Peyer's patch (tissue), 4 donors: ENCODE results near the gene ENTPD8. TPM values are rescaled to one million over a fixed set of nuclear protein-coding genes. Genes with fewer than 3 reads are reported as not detected.

ENCODE experiments used
- DNase-seq, 3 donors: peaks; one replicate each; pipeline ENCODE4 v3.0.0-alpha.2; 2017 to 2019
- H3K27ac ChIP-seq, 4 donors: fragments of 200-600 bp; sonication (generic); one replicate each; pipeline ENCODE4 v1.5.1; 2016 to 2019
- H3K27me3 ChIP-seq, 2 donors: fragments of 200-600 bp; sonication (generic); one replicate each; pipeline ENCODE4 v1.5.1; 2019
- H3K36me3 ChIP-seq, 3 donors: fragments of 200-600 bp; sonication (generic); one replicate each; pipeline ENCODE4 v1.5.1; 2016 to 2019
- H3K4me1 ChIP-seq, 4 donors: fragments of 200-600 bp; sonication (generic); one replicate each; pipeline ENCODE4 v1.5.1; 2016 to 2019
- H3K4me3 ChIP-seq, 4 donors: fragments of 200-600 bp; sonication (generic); 1 replicate in 3 of 4; 2 replicates in 1 of 4; pipeline ENCODE4 v1.5.1; 2016 to 2019; ENCODE audit warnings: mild to moderate bottlenecking in 1 of 4
- H3K9me3 ChIP-seq, 4 donors: fragments of 200-600 bp; sonication (generic); one replicate each; pipeline ENCODE4 v1.5.1; 2016 to 2019; ENCODE audit warnings: mild to moderate bottlenecking in 1 of 4
- CTCF ChIP-seq, 6 experiments: fragments of 450-650 bp in 4 of 6; fragments of 200-600 bp in 2 of 6; sonication (generic) in 1 of 6; IDR thresholded peaks; one replicate each; pipeline ENCODE4 v1.5.1; 2017 to 2019; ENCODE audit warnings: antibody characterized with exemption in 6 of 6, mild to moderate bottlenecking in 3 of 6, moderate library complexity in 1 of 6
- POLR2A ChIP-seq, 2 donors: fragments of 450-650 bp; IDR thresholded peaks; one replicate each; pipeline ENCODE4 v1.5.1; 2017; ENCODE audit warnings: antibody characterized with exemption in 2 of 2, mild to moderate bottlenecking in 2 of 2, moderate library complexity in 2 of 2
- total RNA-seq, 4 donors: library from RNA; depleted of rRNA; stranded (reverse); fragments of >200 nt; gene quantifications; one replicate each; pipeline ENCODE4 v1.1.0, GENCODE V29; 2016

Gene ENTPD8
- total RNA-seq, 4 donors from 2014 or later, result 26.4 to 143 (median 104) TPM

- Histone ChIP-seq H3K4me3 (no peak overlapping the region), H3K27me3 (no peaks in the 10 kb centered on the region), H3K9me3 (no peaks in the 10 kb centered on the region), H3K4me1 (peaks cover 0 to 15% (median 0%) of the 10 kb centered on the region in 4 donors), H3K36me3 (peaks cover 0 to 10% (median 0%) of the 10 kb centered on the region in 3 donors), H3K27ac (no peak overlapping the region)
- DNase-seq, result no peak
- no peak for TF ChIP-seq POLR2A (IDR thresholded peaks at IDR 0.05)
- TF ChIP-seq CTCF (IDR thresholded peaks at IDR 0.05), result no peak
Observed at GRCh38 chr9:137397675-137398423, 43.3 kb downstream of the ENTPD8 start.

- TF ChIP-seq POLR2A (IDR thresholded peaks at IDR 0.05), result no peak
- TF ChIP-seq CTCF (IDR thresholded peaks at IDR 0.05), result no peak
- Histone ChIP-seq H3K9me3 (no peaks in the 10 kb centered on the region), H3K4me1 (peaks cover 0 to 19% (median 0%) of the 10 kb centered on the region in 4 donors), H3K36me3 (peaks cover 0 to 10% (median 0%) of the 10 kb centered on the region in 3 donors), H3K27me3 (no peaks in the 10 kb centered on the region), H3K4me3 (no peak overlapping the region), H3K27ac (no peak overlapping the region)
- DNase-seq, result no peak
Observed at GRCh38 chr9:137396634-137397367, 44.4 kb downstream of the ENTPD8 start.

GRCh38 chr9:137396227-137396626 is 44.9 kb downstream of the ENTPD8 start:
- H3K4me1 ChIP-seq, result peaks cover 0 to 23% (median 0%) of the 10 kb centered on the region in 4 donors
- no peak overlapping the region for H3K27ac ChIP-seq
- H3K27me3 ChIP-seq, result no peaks in the 10 kb centered on the region
- H3K36me3 ChIP-seq, result peaks cover 0 to 10% (median 0%) of the 10 kb centered on the region in 3 donors
- no peaks in the 10 kb centered on the region for H3K9me3 ChIP-seq
- no peak overlapping the region for H3K4me3 ChIP-seq
- DNase-seq, result no peak
- TF ChIP-seq CTCF (IDR thresholded peaks at IDR 0.05) (no peak), POLR2A (IDR thresholded peaks at IDR 0.05) (no peak)

DNA sequence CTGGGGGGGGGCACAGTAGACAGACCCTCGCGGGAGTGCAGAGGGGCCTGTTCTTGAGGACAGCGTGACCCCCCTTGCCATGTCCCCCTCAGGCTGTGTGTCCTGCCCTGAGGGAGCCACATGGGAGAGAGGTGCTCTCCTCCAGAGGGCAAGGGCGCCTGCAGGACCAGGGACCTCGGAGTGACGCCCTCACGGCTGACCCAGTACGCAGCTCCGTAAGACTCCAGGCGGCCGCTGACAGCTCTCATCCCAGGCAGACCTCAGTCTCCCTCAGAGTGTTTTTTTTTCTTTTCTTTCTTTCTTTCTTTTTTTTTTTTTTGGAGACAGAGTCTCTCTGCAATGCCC is 45.5 kb downstream of the ENTPD8 start:
- Histone ChIP-seq H3K4me1 (peaks cover 0 to 26% (median 0%) of the 10 kb centered on the region in 4 donors), H3K27ac (no peak overlapping the region), H3K27me3 (no peaks in the 10 kb centered on the region), H3K36me3 (peaks cover 0 to 10% (median 0%) of the 10 kb centered on the region in 3 donors), H3K4me3 (no peak overlapping the region), H3K9me3 (no peaks in the 10 kb centered on the region)
- no peak for DNase-seq
- no peak for TF ChIP-seq CTCF (IDR thresholded peaks at IDR 0.05)
- no peak for TF ChIP-seq POLR2A (IDR thresholded peaks at IDR 0.05)

DNA sequence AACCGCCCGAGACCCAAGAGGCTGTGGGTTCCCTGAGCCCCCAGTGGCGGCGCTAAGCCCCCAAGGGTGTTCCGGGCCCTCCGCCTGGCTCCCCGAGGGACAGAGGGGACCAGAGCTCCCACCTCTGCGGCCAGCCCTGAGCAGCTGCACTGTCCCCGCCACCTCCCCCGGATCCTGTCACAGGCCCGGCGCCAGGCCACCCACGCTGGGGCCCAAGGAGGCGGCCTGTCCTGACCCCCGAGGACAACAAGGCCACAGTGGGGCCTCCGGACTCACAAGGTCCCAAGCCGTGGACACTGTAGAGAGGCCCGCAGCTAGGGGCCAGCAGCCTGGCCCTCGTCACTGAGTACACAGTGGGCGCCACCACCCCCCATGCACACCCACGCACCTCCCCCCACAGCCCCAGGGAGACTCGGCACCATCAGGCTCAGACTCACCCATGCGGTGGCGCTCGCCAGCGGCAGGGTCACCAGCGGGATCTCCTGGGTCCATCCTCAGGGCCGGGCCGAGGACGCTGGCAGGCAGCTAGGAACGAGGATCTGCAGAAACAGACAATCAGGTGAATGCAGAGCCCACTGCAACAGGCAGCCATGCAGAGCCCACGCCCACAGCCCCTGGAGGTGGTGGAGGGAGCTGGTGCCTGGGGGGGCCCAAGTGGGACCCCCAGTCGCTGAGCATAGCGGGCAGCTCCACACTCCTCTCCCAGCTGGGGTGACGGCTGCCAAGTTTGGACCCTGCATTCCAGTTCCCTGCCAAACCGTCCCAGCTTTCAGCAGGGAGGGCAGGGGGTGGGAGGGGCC is 46.1 kb downstream of the ENTPD8 start:
- H3K9me3 ChIP-seq, result no peaks in the 10 kb centered on the region
- no peak overlapping the region for H3K27ac ChIP-seq
- H3K36me3 ChIP-seq, result peaks cover 0 to 10% (median 0%) of the 10 kb centered on the region in 3 donors
- no peak overlapping the region for H3K4me3 ChIP-seq
- no peak for DNase-seq
- no peaks in the 10 kb centered on the region for H3K27me3 ChIP-seq
- H3K4me1 ChIP-seq, result peaks cover 0 to 22% (median 0%) of the 10 kb centered on the region in 4 donors
- TF ChIP-seq CTCF (IDR thresholded peaks at IDR 0.05), result no peak
- TF ChIP-seq POLR2A (IDR thresholded peaks at IDR 0.05), result no peak
